NCI-H2196 treated with DMSO at 0.1 percent for 48 hours (cell line): ENCODE results near the gene RPL29.

Experiments used
- DNase-seq: peaks from one replicate; lab custom pipeline; 2025; ENCODE audit not compliant: unreplicated experiment; lab: John Stamatoyannopoulos, UW

Gene RPL29

DNA sequence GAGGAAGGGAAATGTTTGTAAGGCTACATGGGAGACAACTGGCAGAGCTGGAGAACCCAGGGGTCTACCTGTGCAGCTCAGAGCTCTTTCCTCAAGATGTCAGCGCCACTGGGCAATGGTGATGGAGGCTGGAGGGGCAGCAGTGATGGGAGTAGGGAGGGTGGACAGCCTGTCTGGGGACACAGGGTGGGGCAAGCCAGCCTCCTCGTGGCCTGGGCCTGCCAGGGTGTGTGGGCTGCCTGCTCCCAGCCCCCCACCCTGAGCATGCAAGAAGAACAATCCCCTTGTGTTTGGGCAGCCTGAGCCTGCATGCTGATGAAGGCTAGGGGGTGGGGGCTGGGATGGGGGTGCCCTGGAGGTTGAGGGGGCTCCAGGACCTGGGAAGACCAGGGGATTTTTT lies 29.7 kb downstream of the RPL29 start:
- no peak for DNase-seq

GRCh38 chr3:51964521-51964920 lies 31.2 kb downstream of the RPL29 start:
- no peak for DNase-seq

DNA sequence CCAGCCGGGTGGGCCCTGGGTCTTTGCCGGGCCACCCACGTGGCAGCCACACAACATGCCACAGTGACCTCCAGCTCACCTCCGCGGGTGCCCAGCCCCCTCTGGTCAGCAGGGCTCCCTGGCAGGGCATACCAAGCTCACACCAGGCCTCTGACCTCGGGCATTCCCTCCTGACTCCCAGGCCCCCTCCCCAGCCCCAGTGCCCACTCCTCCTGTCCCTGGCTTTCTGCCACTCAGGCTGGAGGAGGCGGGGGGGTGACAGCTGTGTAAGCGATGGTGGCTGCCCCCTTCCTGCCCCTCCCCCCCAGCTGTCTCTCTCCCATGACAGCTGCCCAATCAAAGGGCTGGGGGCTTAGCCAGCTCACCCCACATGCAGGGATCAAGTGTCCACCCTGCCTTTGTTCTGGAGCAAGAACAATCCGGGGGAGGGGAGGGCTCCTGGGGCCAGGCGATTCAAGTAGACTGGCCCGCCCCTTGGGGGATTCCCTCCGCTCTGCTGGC lies 31.7 kb downstream of the RPL29 start:
- DNase-seq, result no peak

- DNase-seq, result no peak
Observed at GRCh38 chr3:51962854-51963530, 32.7 kb downstream of the RPL29 start.

DNA sequence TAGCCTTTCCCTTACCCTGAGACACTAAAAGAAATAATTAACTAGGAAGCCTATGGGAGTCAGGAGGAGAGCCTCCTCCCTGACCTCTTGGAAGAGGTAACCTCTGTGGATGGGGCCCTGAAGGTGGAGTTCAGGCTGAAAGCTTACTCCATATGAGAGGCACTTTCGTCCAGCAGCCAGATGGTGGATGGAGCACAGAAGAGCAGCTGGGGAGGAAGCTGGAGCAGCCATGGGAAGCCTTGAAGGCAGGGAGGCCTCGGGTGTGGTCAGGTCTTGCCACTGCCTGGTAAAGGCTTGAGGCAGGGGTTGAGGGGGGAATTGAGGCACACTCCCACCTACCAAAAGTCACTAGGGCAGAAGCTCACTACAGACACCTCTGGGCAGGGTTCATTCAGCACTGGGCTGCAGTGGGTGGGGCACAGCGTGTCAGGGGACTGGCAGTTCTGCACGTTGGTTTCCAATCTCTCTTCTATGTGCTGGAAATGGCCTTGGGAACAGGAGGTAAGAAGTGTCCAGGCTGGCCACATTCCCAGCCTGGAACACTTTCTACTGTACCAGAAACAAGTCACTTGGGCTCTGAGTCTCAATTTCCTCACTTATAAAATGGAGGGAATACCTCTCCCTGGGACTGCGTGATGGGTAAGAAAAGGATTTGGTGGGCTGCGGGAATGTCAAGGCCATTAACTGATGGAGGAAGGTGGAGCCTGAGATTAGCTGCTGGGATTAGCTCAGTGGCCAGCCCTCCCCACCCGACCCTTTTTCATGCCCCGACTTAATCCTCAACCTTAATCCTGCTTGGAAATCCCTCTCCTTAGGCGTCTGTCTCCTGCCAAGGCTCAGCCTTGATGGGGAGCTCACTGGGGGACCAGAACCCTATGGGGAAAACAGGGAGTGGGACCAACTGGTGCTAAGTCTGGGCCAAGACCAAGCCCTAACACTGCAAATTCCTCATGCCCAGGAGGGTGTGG lies 33.8 kb downstream of the RPL29 start:
- no peak for DNase-seq

GRCh38 chr3:51961011-51961410 lies 34.7 kb downstream of the RPL29 start:
- no peak for DNase-seq

DNA sequence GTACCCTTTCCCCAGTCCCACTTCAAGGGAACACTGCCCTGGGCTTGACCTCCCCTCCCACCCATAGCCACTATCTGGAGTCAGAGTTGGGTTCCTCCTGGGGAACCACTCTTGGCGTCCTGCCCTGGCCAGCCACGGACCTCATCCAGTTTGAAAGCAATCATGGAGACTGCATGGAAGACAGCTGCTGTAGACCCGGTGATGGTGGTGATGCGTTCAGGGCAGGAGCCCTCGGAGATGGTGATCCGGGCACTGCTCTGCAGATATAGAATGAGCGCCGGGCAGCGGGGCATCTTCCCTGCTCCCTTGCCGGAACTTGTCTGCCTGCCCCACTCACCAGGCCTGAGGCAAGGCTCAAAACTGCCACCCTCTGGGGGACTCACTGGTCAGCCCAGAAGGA lies 35.3 kb downstream of the RPL29 start:
- DNase-seq, result no peak

- DNase-seq, result no peak
Observed at GRCh38 chr3:51959651-51960050, 36.0 kb downstream of the RPL29 start.

GRCh38 chr3:51958603-51959521 lies 36.8 kb downstream of the RPL29 start:
- DNase-seq, result no peak

GRCh38 chr3:51957520-51958205 lies 38.0 kb downstream of the RPL29 start:
- DNase-seq, result no peak

- no peak for DNase-seq
Observed at GRCh38 chr3:51955893-51956770, 39.6 kb downstream of the RPL29 start.

- DNase-seq, result no peak
Observed at GRCh38 chr3:51955175-51955892, 40.4 kb downstream of the RPL29 start, which contains the start of gene GPR62. GPR62 (plus strand) TSS chr3:51955381; CDS start chr3:51955653, 272 bp downstream.

- DNase-seq, result no peak
Observed at GRCh38 chr3:51954713-51955112, 41.0 kb downstream of the RPL29 start.

GRCh38 chr3:51954105-51954504 lies 41.6 kb downstream of the RPL29 start:
- no peak for DNase-seq

DNA sequence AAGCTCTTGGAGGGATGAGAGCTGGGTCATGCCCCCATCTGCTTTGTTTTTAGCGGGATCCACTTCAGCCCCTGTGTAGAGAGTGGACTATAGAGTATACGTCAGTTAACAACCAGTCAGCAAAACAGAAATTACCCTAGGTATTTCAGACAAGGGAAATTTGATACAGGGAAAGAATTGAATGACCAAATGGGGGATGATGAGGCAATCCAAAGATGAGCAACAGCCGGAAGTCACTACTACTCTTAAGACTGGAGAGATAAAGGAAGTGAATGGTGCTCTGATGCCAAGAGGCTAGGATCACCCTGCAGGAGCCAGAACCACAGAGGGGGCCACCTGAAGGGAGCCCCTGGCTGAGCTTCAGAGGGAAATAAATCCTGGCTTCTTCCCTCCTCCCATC lies 42.2 kb downstream of the RPL29 start:
- no peak for DNase-seq

GRCh38 chr3:51950899-51951298 lies 44.8 kb downstream of the RPL29 start:
- DNase-seq, result no peak

- DNase-seq, result no peak
Observed at GRCh38 chr3:51949121-51949520, 46.6 kb downstream of the RPL29 start.

DNA sequence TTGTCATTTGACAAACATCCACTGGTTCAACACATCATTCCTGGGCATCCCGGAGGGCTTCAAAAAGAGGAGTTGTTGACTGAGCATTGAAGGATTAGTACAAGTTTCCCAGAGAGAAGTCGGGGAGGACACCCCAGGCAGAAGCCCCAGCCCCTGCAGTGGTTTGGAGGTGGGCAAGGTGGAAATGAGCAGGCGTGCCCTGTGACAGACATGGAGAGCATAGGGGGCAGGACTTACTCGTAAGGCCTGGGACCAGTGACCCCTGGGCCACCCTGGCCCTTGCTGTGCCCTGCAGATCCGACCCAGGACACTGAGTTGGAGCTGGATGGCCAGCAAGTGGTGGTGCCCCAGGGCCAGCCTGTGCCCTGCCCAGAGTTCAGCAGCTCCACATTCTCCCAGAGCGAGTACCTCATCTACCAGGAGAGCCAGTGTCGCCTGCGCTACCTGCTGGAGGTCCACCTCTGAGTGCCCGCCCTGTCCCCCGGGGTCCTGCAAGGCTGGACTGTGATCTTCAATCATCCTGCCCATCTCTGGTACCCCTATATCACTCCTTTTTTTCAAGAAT lies 47.6 kb downstream of the RPL29 start:
- no peak for DNase-seq
